Measurements from ENCODE around the gene SNPH.

- TF ChIP-seq CTCF (IDR thresholded peaks at IDR 0.05) (no peak), ZFX (IDR thresholded peaks at IDR 0.05; ENCODE audit: borderline replicate concordance) (no peak)
Observed at GRCh38 chr20:1297486-1297885, 31.4 kb downstream of the SNPH start.
